CD14-positive monocyte (primary cell): ENCODE data around the gene PSMD11. TPM values are rescaled to one million over a fixed set of nuclear protein-coding genes. Genes with fewer than 3 reads are reported as not detected.
A peak's percentile ranks its signal among the peaks of the same experiment; 100 is the strongest.

ENCODE experiments used
- DNase-seq, 3 donors: peaks; one replicate each; pipeline ENCODE4 v3.0.0-alpha.2; 2011 to 2022
- H2AFZ ChIP-seq: 2 replicates; pipeline ENCODE4 v1.6.0; 2012; ENCODE audit warnings: mild to moderate bottlenecking, low read depth, low read length, inconsistent platforms; ENCODE audit not compliant: insufficient read depth, poor library complexity, severe bottlenecking
- H3K27ac ChIP-seq, 2 donors: 1 replicate in 1 of 2; 2 replicates in 1 of 2; pipeline ENCODE4 v1.5.1; 2012 to 2013; ENCODE audit warnings: low read length in 2 of 2, control low read depth in 1 of 2, inconsistent platforms in 1 of 2, low read depth in 1 of 2, mild to moderate bottlenecking in 1 of 2
- H3K27me3 ChIP-seq, 2 donors: one replicate each; pipeline versions ENCODE4 v1.6.0 to v1.6.1; 2011 to 2013; ENCODE audit warnings: low read length in 2 of 2; ENCODE audit not compliant: control insufficient read depth in 2 of 2, insufficient read depth in 2 of 2
- H3K36me3 ChIP-seq, 2 donors: replicated peaks in 1 of 2; 1 replicate in 1 of 2; 2 replicates in 1 of 2; pipeline versions ENCODE4 v1.5.1 to v1.6.1; 2012 to 2013; ENCODE audit warnings: low read length in 2 of 2, control low read depth in 1 of 2, inconsistent platforms in 1 of 2, mild to moderate bottlenecking in 1 of 2; ENCODE audit not compliant: insufficient read depth in 2 of 2, control insufficient read depth in 1 of 2
- H3K4me1 ChIP-seq, 2 donors: 1 replicate in 1 of 2; 2 replicates in 1 of 2; pipeline versions ENCODE4 v1.5.1 to v1.6.1; 2012 to 2013; ENCODE audit warnings: low read length in 2 of 2, control low read depth in 1 of 2, inconsistent platforms in 1 of 2, mild to moderate bottlenecking in 1 of 2, moderate library complexity in 1 of 2; ENCODE audit not compliant: insufficient read depth in 2 of 2, control insufficient read depth in 1 of 2
- H3K4me2 ChIP-seq: replicated peaks from 2 replicates; pipeline ENCODE3; 2012; ENCODE audit warnings: low read length, moderate library complexity, mild to moderate bottlenecking; ENCODE audit not compliant: poor library complexity, severe bottlenecking; ENCODE audit errors: extremely low read depth
- H3K4me3 ChIP-seq, 3 experiments: fragments of 200-600 bp in 1 of 3; sonication (generic) in 1 of 3; replicated peaks in 1 of 3; 1 replicate in 2 of 3; 2 replicates in 1 of 3; pipeline ENCODE4 v1.5.1; 2011 to 2013; ENCODE audit warnings: low read length in 3 of 3, mild to moderate bottlenecking in 3 of 3, control low read depth in 2 of 3, low read depth in 2 of 3, inconsistent platforms in 1 of 3, moderate library complexity in 1 of 3
- H3K79me2 ChIP-seq: 2 replicates; pipeline ENCODE4 v1.6.0; 2012; ENCODE audit warnings: mild to moderate bottlenecking, control low read depth, inconsistent platforms, low read length, moderate library complexity; ENCODE audit not compliant: insufficient read depth
- H3K9ac ChIP-seq: 2 replicates; pipeline ENCODE4 v1.6.0; 2017; ENCODE audit warnings: low read length, mild to moderate bottlenecking; ENCODE audit not compliant: insufficient read depth, poor library complexity, severe bottlenecking
- H3K9me3 ChIP-seq, 2 donors: replicated peaks in 1 of 2; 1 replicate in 1 of 2; 2 replicates in 1 of 2; pipeline versions ENCODE4 v1.5.1 to v1.6.1; 2012 to 2013; ENCODE audit warnings: low read length in 2 of 2, control low read depth in 1 of 2; ENCODE audit not compliant: control insufficient read depth in 1 of 2, insufficient read depth in 1 of 2
- H4K20me1 ChIP-seq: 2 replicates; pipeline ENCODE4 v1.6.0; 2012; ENCODE audit warnings: mild to moderate bottlenecking, low read length, control low read depth, moderate library complexity; ENCODE audit not compliant: insufficient read depth
- H3K27ac Mint-ChIP-seq, 7 donors: one replicate each; pipeline ENCODE4 v1.8.0; 2020; ENCODE audit warnings: mild to moderate bottlenecking in 7 of 7, mixed read lengths in 7 of 7, moderate library complexity in 6 of 7, inconsistent platforms in 2 of 7
- H3K27me3 Mint-ChIP-seq, 3 donors: one replicate each; pipeline ENCODE4 v1.8.0; 2021 to 2022; ENCODE audit warnings: low read depth in 3 of 3, mild to moderate bottlenecking in 3 of 3, mixed read lengths in 3 of 3, moderate library complexity in 3 of 3, inconsistent platforms in 1 of 3
- H3K36me3 Mint-ChIP-seq, 2 donors: one replicate each; pipeline ENCODE4 v1.8.0; 2020; ENCODE audit warnings: mixed read lengths in 2 of 2, inconsistent platforms in 1 of 2, mild to moderate bottlenecking in 1 of 2
- H3K4me1 Mint-ChIP-seq: one replicate; pipeline ENCODE4 v1.8.0; 2020; ENCODE audit warnings: mild to moderate bottlenecking, mixed read lengths
- H3K4me3 Mint-ChIP-seq, 2 donors: one replicate each; pipeline ENCODE4 v1.8.0; 2020; ENCODE audit warnings: mild to moderate bottlenecking in 2 of 2, mixed read lengths in 2 of 2, moderate library complexity in 1 of 2
- H3K9me3 Mint-ChIP-seq, 7 donors: one replicate each; pipeline ENCODE4 v1.8.0; 2020 to 2022; ENCODE audit warnings: mixed read lengths in 7 of 7, mild to moderate bottlenecking in 6 of 7, moderate library complexity in 6 of 7, inconsistent platforms in 2 of 7
- CTCF ChIP-seq: fragments of 200-600 bp; IDR thresholded peaks from one replicate; pipeline ENCODE4 v1.8.0; 2022; ENCODE audit warnings: antibody characterized with exemption, mild to moderate bottlenecking
- WGBS: methylation state at CpG from one replicate; pipeline ENCODE4 v1.1.5; 2013; ENCODE audit warnings: missing lambda C conversion rate; ENCODE audit not compliant: insufficient coverage; 5-methylcytosine and 5-hydroxymethylcytosine counted together
- intact Hi-C, 2 donors: fragments of 100-400 bp; cut with micrococcal nuclease; formaldehyde crosslinking; loops; one replicate each; pipeline versions ENCODE4 v1.15.0 to v1.15.1; 2023
- polyA plus RNA-seq, 3 donors: library from polyadenylated mRNA; depleted of rRNA in 1 of 3; unstranded in 2 of 3; stranded (reverse) in 1 of 3; fragments of 300-500 nt in 2 of 3; fragments of >200 nt in 1 of 3; fragmentation: Illumina TruSeq in 2 of 3; gene quantifications; 1 replicate in 2 of 3; 2 replicates in 1 of 3; pipeline ENCODE4 v1.2.3, GENCODE V29; 2012 to 2021

The PSMD11 gene
- polyA plus RNA-seq, 3 donors: 29.9 to 112 (median 91.8) TPM

- no peak for TF ChIP-seq CTCF
- WGBS: no CpG with 5 or more reads among the region's 4 CpGs
- H3K4me2 ChIP-seq: no peak overlapping the region
- Mint-ChIP-seq H3K27ac (peak overlapping the region in 1 of 7 donors; percentile 57), H3K4me3 (no peak overlapping the region), H3K9me3 (peaks cover 0 to 5% (median 0%) of the 10 kb centered on the region in 7 donors), H3K4me1 (peaks cover 7% of the 10 kb centered on the region), H3K27me3 (peaks cover 27 to 37% (median 31%) of the 10 kb centered on the region in 3 donors), H3K36me3 (peaks cover 4 to 10% of the 10 kb centered on the region in 2 donors)
- peaks cover 2 to 3% of the 10 kb centered on the region in 2 donors for H3K4me1 ChIP-seq
- no peak overlapping the region for H2AFZ ChIP-seq
- peaks cover 6 to 12% of the 10 kb centered on the region in 2 donors for H3K27me3 ChIP-seq
- no peak overlapping the region for H3K27ac ChIP-seq
- H3K9ac ChIP-seq: no peak overlapping the region
- H3K4me3 ChIP-seq: no peak overlapping the region
- H4K20me1 ChIP-seq: no peaks in the 10 kb centered on the region
- H3K79me2 ChIP-seq: no peaks in the 10 kb centered on the region
- no peaks in the 10 kb centered on the region for H3K9me3 ChIP-seq
- H3K36me3 ChIP-seq: no peaks in the 10 kb centered on the region
- intact Hi-C loops: loop anchor here in 1 of 2 donors (10.0 kb wide), 1 partner anchor 50 kb away; no protein-coding TSS in a partner anchor
- DNase-seq: no peak
Observed at GRCh38 chr17:32525122-32525521, 80.8 kb downstream of the PSMD11 start.

GRCh38 chr17:32527146-32527545 is 82.8 kb downstream of the PSMD11 start:
- H3K9me3 Mint-ChIP-seq: no peaks in the 10 kb centered on the region
- no peaks in the 10 kb centered on the region for H4K20me1 ChIP-seq
- no peak overlapping the region for H2AFZ ChIP-seq
- no peak overlapping the region for H3K4me3 ChIP-seq
- 97% methylated on average over 3 of the region's 4 CpGs for WGBS
- no peak overlapping the region for H3K4me2 ChIP-seq
- H3K4me3 Mint-ChIP-seq: no peak overlapping the region
- H3K79me2 ChIP-seq: no peaks in the 10 kb centered on the region
- H3K36me3 ChIP-seq: no peaks in the 10 kb centered on the region
- no peaks in the 10 kb centered on the region for H3K9me3 ChIP-seq
- H3K27ac Mint-ChIP-seq: no peak overlapping the region
- intact Hi-C loops: loop anchor here in 1 of 2 donors (10.0 kb wide), 1 partner anchor 48 kb away; no protein-coding TSS in a partner anchor
- no peak overlapping the region for H3K27ac ChIP-seq
- DNase-seq: no peak
- no peaks in the 10 kb centered on the region for H3K4me1 ChIP-seq
- no peaks in the 10 kb centered on the region for H3K36me3 Mint-ChIP-seq
- H3K27me3 Mint-ChIP-seq: peaks cover 16 to 23% (median 16%) of the 10 kb centered on the region in 3 donors
- H3K4me1 Mint-ChIP-seq: no peaks in the 10 kb centered on the region
- TF ChIP-seq CTCF: no peak
- no peak overlapping the region for H3K9ac ChIP-seq
- no peaks in the 10 kb centered on the region for H3K27me3 ChIP-seq
